Kidney epithelial cell (primary cell): Measurements from ENCODE around the gene SPRYD7. TPM values are rescaled to one million over a fixed set of nuclear protein-coding genes. Genes with fewer than 3 reads are reported as not detected.
"Not testable (repeated sequence)": the region's sequence is repeated elsewhere in the genome, so short reads cannot be mapped to it uniquely, and the experiment has no call there.

Experiments used
- DNase-seq: peaks from one replicate; pipeline ENCODE4 v3.0.0-alpha.2; 2010; ENCODE audit warnings: low read depth
- H3K27me3 ChIP-seq: 2 replicates; pipeline ENCODE4 v1.6.0; 2011; ENCODE audit warnings: low read length; ENCODE audit not compliant: control insufficient read depth, insufficient read depth
- H3K36me3 ChIP-seq: 2 replicates; pipeline ENCODE4 v1.5.1; 2011; ENCODE audit warnings: low read length; ENCODE audit not compliant: control insufficient read depth, insufficient read depth
- H3K4me3 ChIP-seq: 2 replicates; pipeline ENCODE4 v1.5.1; 2011; ENCODE audit warnings: low read depth, mild to moderate bottlenecking, control low read depth, low read length
- total RNA-seq: library from RNA; depleted of rRNA; stranded (reverse); fragments of >200 nt; gene quantifications from 2 replicates; pipeline ENCODE4 v1.2.3, GENCODE V29; 2015
- TF ChIP-seq, protein P1 (sequence below): IDR thresholded peaks from 2 replicates; pipeline ENCODE4 v1.5.1; 2011; ENCODE audit warnings: mild to moderate bottlenecking, moderate library complexity, low read length, control low read depth, inconsistent platforms; ENCODE audit not compliant: insufficient read depth, poor library complexity, severe bottlenecking

SPRYD7 gene
- total RNA-seq, 1 donor from 2014 or later = 4.4 TPM

DNA sequence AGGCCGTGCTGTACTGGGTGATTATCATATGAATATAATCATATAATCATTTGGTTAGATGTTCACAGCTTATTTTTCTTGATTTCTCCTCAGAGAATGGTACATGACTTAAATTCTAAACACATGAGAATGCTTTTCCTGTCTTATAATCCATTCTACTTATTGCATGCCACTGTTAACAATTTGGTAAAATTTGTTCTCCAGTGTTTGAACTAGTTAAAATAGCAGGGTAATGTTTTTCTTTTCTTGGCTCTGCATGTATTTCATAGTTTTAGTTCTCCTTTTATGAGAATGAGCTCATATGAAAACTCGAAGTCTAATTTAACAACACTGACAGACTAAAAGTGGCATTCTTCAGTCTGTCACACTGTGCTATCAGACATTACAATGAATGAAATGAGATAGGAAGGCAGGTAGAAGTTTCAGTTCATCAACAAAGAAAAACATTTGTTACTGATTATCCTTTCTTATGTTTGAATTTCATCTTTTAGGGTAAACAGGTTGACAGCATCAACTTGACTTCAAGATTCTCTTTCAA is 10.2 kb downstream of the SPRYD7 start:
- TF ChIP-seq, protein P1, sequence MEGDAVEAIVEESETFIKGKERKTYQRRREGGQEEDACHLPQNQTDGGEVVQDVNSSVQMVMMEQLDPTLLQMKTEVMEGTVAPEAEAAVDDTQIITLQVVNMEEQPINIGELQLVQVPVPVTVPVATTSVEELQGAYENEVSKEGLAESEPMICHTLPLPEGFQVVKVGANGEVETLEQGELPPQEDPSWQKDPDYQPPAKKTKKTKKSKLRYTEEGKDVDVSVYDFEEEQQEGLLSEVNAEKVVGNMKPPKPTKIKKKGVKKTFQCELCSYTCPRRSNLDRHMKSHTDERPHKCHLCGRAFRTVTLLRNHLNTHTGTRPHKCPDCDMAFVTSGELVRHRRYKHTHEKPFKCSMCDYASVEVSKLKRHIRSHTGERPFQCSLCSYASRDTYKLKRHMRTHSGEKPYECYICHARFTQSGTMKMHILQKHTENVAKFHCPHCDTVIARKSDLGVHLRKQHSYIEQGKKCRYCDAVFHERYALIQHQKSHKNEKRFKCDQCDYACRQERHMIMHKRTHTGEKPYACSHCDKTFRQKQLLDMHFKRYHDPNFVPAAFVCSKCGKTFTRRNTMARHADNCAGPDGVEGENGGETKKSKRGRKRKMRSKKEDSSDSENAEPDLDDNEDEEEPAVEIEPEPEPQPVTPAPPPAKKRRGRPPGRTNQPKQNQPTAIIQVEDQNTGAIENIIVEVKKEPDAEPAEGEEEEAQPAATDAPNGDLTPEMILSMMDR = no peak
- DNase-seq = no peak
- no peaks in the 10 kb centered on the region for H3K27me3 ChIP-seq
- H3K4me3 ChIP-seq = no peak overlapping the region
- H3K36me3 ChIP-seq = no peaks in the 10 kb centered on the region

DNA sequence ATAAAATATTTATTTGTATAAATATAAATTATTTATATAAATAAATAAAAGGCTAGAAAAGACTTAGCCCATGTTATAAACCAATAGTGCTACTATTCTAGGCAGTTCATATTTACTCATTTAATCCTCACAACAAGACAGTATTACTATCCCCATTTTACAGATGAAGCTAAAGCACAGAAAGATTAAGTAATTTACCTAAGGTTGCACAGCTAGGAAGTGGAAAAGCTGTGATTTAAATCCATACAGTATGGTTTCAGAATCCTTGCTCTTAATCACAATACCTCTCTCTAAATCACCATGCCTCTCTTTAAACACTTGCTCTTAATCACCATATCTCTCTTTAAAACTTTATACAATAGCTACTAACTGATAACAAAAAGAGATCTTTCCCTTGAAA is 13.8 kb downstream of the SPRYD7 start:
- Histone ChIP-seq H3K4me3 (no peak overlapping the region), H3K27me3 (no peaks in the 10 kb centered on the region), H3K36me3 (no peaks in the 10 kb centered on the region)
- no peak for DNase-seq
- TF ChIP-seq, protein P1 = no peak

DNA sequence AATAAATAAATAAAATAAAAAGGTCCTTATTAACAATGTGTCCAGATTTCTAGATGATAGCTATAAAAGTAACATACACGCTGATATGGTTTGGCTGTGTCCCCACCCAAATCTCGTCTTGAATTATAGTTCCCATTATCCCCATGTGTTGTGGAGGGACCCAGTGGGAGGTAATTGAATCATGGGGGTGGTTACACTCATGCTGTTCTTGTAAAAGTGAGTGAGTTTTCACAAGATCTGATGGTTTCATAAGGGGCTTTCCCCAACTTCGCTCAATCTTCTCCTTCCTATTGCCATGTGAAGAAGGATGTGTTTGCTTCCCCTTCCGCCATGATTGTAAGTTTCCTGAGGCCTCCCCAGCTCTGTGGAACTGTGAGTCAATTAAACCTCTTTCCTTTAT is 15.2 kb downstream of the SPRYD7 start:
- H3K36me3 ChIP-seq, H3K27me3 ChIP-seq, H3K4me3 ChIP-seq, DNase-seq: not testable (repeated sequence)

DNA sequence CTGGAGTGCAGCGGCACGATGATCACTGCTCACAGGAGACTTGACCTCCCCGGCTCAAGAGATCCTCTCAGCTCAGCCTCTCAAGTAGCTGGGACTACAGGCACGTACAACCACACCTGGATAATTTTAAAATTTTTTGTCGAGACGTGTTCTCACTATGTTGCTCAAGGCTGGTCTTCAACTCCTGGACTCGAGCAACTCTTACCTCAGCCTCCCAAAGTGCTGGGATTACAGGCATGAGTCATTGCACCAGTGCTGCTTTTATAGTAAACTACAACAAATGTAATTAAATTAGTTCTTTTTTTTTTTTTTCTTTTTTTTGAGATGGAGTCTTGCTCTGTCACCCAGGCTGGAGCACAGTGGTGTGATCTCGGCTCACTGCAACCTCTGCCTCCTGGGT is 18.0 kb downstream of the SPRYD7 start:
- DNase-seq, H3K4me3 ChIP-seq, H3K27me3 ChIP-seq, H3K36me3 ChIP-seq: not testable (repeated sequence)

DNA sequence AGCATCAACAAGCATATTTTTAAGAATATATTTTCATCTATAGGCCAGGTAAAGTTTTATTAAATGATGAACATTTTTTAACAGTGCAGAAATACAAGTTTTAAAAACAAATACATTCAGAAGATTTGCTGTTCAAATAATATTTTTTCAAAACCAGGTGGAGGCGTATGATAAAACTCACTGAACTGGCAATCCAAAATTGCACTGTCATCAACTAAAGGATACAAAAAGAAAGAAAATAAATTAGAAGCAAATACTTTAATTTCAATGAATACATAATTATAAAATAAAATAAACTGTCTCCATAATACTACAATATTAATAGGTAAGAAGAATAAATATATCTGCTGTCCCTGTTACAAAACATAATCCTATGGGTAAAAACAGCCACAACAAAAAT is 21.2 kb downstream of the SPRYD7 start:
- no peak overlapping the region for H3K4me3 ChIP-seq

DNA sequence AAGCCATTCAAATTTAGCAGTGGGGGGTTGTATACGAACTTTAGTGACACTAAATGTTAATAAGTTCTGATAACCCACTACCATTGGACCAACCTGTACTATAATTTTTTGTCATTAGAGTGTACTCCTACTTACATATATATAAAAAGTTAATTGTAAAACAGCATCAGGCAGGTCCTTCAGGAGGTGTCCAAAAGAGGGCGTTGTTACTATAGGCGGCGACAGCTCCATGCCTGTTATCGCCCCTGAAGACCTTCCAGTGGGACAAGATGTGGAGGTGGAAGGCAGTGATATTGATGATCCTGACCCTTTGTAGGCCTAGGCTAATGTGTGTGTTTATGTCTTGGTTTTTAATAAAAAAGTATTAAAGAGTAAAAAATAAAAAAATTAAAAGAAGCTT is 27.5 kb downstream of the SPRYD7 start:
- Histone ChIP-seq H3K36me3 (no peaks in the 10 kb centered on the region), H3K4me3 (no peak overlapping the region), H3K27me3 (no peaks in the 10 kb centered on the region)
- TF ChIP-seq, protein P1 = no peak
- DNase-seq = no peak

More for the DNA sequence above, 21.2 kb downstream of the SPRYD7 start:
- TF ChIP-seq, protein P1 = no peak
- no peak for DNase-seq
- no peaks in the 10 kb centered on the region for H3K36me3 ChIP-seq
- no peaks in the 10 kb centered on the region for H3K27me3 ChIP-seq

DNA sequence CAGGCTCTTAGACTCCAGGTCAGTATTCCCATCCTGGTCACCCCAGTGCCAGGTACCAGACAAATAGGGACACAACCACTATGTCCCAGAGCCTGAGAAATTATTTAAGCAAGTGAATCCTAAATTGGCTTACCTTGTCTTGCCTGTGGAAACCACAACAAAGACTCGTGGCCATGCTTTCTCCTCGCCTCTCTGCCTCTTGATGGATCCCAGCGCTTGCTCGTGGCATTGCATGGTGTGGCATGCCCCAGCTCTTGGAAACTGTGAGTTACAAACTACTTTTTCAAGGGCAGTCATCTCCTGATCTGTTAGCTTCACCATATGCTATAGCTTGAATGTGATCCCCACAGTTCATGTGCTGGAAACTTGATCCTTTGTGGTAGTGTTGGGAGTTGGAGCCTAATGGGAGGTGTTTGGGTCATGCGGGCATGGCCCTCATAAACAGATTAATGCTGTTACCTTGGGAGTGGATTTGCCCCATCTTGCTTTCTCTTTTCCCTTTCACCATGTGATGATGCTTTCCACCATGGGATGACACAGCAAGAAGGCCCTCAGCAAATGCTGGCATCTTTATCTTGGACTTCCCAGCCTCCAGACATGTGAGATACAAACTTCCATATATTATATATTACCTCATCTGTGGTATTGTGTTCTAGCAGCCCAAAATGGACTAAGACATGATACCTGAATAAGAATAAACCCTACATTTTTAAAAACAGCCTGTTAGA is 31.2 kb downstream of the SPRYD7 start:
- no peak for DNase-seq
- no peaks in the 10 kb centered on the region for H3K27me3 ChIP-seq
- H3K36me3 ChIP-seq = no peaks in the 10 kb centered on the region
- TF ChIP-seq, protein P1 = no peak
- H3K4me3 ChIP-seq = no peak overlapping the region
